HUDEP-2 (cell line): ENCODE data around the gene PKP2.

ENCODE experiments used
- DNase-seq, 76 experiments: peaks; one replicate each; lab custom pipeline; 2025; ENCODE audit not compliant: unreplicated experiment in 76 of 76; lab: John Stamatoyannopoulos, UW

Gene PKP2

DNA sequence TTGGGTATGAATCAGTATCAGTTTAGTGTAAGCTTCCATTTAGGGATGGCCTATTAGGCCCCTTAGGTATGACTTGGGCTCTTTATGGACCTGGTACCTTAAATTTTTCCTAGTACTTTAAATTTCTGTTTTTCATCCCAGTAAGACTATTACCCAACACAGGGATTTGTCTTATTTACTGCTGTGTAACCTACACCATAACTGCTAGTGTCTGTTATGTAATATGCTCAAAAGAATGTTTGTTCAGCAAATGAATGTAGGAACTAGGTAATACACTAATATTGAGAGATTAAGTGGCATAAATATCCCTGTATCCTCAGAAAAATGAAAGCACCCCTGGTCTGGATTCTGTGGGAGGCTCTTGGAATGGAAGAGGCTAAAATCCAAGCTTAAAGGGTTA is 77.2 kb downstream of the PKP2 start:
- no peak for DNase-seq

DNA sequence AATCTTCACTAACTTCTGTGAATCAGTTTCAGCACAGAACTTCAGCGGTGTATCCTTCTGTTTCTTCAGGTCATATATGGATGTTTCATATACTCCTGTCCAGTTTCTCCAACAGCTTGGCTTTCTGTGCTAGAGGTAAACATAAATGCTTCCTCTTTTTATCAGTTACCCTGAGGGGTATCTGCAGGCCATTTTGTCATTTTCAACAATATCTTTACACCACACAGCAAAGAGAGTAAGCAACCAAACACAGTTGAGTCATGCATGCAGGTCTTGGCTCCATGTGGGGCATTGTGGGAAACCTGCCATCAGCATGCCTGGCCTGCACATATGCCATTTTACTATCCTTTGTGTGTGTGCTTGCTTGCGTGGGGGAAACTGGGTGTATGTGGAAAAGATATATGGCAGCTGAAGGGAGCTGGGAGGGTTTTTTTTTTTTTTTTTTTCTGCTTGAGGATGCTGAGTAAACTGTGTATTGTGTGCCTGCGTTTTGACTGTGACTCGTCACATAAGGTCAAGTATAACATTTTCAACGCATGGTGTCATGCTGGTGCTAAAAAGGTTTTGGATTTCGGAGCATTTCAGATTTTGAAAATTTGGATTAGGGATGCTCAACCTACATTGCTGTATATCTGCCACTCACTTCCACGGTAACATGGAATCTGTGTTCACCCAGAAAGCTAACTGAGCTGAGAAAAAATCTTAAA is 84.7 kb downstream of the PKP2 start:
- no peak for DNase-seq

DNA sequence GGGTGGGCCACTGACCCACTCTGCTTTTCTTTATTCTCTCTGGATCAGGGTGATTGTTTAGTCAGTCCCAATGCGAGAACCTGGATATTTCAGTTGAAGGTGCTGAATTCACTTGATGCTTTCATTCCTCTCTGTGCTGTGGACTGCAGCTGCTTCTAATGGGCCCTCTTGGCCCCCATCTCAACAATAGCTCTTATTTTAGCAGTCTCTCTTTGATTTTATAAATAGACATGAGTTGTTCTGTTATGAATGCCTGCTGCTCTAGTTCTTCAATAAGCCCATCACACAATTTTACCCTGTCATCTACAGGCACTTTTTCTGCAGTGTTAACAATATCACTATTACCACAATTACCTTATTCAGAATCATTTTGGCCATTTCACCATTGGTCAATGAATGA is 86.7 kb downstream of the PKP2 start:
- no peak for DNase-seq

DNA sequence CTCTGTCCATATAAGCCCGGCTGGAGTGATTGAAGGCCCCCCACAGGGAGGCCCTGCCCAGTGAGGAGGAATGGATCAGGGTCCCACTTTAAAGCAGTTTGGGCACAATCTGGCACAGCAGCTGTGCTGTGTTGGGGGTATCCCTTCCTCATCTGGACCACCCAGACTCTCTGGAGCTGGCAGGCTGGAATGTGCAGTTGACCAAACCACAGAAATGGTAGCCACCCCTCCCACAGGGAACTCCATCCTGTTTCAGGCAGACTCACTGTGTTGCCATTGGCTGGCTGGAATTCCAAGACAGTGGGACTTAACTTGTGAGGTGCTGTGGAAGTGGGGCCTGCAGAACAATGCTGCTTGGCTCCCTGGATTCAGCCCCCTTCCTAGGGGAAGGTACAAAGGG is 87.4 kb downstream of the PKP2 start:
- DNase-seq: no peak

DNA sequence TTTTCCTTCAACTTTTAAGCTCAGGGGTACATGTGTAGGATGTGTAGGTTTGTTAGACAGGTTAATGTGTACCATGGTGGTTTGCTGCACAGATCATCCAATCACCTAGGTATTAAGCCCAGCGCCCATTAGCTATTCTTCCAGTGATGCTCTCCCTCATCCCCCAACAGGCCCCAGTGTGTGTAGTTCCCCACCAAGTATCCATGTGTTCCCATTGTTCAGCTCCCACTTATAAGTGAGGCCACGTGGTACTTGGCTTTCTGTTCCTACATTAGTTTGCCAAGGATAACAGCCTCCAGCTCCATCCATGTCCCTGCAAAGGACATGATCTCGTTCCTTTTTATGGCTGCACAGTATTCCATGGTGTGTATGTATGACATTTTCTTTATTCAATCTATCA is 92.3 kb downstream of the PKP2 start:
- DNase-seq: no peak

DNA sequence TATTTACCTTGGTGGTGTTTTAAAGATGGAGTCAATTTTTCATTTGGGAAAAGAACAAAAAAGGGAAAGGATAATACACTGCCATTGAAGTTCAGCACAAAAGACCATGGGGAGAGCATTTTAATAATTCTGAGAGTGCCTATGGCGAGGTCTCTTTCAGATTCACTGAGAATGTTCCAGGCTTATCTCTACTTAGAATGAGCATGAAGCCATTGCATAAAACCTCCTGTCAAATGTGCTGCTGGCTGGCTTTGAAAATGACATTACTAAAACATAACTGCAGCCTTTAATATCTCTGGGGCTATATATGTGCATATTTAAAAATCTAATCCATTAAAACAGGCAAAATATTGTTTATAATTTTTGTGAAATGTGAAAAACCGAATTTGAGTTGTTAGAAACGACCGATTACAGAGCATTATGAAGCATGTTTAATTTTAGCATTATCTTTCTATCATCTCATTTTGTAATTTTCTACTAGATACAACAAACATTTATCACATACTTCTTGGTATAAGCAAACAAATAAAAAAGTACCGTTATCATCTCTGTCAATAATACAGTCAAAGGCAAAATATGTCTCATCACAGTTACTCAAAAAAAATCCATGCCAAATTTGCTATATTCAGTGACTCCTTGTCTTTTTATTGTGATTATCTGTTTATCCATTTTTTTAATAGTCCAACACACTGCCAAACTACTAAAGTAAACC is 95.2 kb downstream of the PKP2 start:
- no peak for DNase-seq

DNA sequence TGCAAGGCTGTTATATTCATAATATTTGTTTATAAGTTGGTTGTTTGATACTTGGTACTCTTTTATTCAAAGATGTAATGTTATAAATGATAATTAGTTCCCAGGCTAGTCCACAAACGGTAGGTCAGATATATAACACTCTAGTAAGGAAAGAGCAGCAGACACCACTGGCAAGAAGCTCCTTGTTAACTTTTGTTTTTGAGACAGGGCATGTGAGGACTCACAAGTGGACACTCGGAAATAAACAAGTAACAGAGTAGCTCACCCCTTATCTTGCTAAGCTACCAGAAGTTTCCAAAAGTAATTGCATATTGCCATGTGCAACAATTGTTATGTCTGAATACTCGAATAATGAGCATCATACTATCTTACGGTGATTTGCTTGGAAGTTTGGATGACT is 102.3 kb downstream of the PKP2 start:
- DNase-seq: no peak

DNA sequence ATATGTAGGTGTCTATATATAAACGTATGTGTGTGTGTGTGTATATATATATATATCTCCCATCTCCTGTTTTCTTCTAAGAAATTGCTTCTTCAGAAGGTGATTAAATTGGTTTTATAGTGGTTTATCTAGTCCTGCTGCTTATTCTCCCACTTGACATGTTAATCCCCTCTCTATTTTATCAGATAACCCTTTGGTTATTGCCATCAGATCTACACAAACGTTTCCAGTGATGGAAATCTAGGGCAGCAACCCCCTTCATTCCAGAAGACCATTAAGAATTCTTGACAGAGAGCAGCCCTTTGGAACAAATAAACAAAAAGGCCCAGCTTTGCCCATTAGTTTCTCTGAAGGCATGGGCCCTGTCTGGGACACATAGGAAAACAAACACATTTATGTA is 106.7 kb downstream of the PKP2 start:
- DNase-seq: no peak

DNA sequence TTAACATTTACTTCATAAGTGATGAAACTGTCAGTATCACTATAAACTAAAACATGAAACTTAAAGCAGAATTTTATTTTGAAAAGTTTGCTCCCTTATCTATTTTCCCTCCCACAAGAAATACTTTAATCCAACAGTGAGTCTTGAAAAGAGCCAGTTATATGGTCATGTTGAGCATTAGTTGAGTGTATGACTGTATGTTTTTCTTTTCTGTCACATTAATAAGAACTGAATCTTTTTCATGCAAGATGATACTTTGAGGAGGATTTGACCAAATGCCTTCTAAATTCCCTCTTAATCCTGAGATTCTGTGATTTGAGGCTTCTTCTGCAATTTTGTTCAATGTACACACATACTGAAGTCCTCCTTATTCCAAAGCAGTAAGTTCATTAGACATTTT is 107.1 kb downstream of the PKP2 start:
- DNase-seq: no peak

DNA sequence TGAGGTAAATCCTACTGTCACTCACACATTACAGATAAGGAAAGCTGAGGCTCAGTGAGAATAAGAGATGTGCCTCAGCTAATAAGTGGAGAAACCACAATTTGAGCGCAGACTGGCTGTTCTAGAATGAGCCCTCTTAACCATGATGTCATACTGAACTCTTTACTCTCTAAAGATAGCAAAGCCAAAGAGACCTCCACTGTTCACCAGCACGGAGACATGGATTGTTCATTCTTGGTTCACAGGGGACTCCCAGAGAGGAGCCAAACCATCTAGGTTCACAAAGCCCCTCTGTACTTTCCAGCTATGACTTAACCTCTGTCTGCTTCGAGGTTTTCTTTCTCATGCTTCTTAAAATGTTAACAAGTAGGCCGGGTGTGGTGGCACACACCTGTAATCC is 108.2 kb downstream of the PKP2 start:
- no peak for DNase-seq

DNA sequence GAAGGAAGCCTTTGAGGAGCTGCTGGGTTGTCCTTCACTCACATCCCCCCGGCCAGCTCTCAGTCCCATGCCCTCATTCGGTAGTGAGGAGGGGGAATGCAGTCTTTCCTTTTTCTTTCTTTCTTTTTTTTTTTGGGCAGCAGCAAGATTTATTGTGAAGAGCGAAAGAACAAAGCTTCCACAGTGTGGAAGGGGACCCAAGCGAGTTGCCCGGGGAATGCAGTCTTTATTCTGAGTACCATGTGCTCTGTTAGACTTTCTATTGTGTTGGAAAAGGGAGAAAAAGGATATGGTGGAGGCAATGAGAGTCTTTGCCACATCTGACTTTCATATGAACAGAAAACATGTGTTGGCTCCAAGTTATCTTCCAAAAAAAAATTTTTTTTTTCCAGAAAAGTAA is 111.0 kb downstream of the PKP2 start:
- DNase-seq: no peak

DNA sequence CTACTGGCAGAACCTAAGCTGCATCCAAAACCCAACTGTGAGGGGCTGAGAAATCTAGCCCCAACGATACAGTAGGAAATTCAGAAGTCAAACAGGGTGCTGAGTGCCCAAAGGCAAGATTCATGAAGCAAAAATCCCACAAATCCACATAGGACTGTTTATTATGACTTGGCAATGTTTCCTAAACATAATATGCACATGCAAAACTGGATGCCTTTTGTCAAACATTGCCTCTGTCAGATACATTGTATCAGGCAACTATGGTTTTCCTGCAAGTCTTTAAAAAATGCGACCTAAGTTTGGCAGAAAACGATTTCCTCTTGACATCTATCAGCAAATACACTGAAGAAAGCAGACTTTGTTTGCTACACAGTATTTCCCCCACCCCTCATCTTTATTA is 113.5 kb downstream of the PKP2 start:
- DNase-seq: no peak

DNA sequence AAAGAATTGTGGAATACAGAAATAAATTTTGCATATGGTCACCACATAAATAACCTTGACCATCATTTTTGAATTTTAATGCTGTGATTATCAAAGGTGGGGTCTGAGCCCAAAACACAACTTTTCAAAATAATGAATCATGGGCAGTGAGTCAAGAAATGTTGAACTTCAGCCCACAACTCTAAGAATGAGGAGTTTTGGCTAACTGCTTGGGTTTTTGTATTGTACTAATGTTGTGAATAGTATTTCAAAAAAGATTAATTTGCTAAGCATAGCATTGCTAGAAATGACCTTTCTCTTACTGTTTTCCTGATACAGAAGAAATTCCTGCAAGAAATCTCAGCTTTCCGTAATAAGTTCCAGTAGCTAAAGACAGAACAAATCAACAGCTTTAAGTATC is 116.5 kb downstream of the PKP2 start:
- DNase-seq: no peak

DNA sequence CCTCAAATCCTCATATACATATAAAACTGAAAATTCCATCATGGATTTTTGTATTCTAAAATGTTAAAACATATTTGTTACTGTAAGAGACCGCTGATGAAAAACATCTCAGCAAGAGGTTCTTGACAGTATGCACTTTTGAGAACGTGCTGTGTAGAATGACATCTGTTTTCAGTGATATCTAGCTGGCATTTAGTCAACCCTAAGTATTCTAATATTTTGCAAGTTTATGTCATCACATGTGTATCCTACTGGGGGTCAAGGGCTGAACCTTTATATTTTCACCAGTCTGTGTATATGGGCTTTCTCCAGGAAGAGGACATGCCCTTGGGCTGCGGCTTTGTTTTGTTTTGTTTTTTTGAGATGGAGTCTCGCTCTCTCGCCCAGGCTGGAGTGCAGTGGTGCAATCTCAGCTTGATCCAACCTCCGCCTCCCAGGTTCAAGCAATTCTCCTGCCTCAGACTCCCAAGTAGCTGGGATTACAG is 118.8 kb downstream of the PKP2 start:
- DNase-seq: no peak

DNA sequence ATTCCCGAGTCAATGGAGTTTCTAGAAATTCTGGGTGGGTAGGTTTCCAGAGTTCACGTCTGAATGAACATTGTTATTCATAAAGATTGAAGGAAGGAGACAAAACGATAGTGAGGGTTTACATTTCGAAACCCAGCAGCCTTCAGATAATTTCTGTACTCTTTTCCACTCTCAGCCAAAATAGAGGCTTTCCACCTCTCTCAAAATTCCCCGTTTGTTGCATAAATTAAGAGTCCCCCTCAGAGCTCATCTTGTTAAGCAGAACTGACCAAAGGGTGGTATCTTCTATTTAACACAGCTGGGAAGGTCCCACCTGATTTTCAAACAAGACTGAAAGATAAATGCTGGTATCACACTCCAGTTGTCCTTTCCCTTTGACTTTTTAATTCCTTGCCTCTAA is 119.4 kb downstream of the PKP2 start:
- no peak for DNase-seq

DNA sequence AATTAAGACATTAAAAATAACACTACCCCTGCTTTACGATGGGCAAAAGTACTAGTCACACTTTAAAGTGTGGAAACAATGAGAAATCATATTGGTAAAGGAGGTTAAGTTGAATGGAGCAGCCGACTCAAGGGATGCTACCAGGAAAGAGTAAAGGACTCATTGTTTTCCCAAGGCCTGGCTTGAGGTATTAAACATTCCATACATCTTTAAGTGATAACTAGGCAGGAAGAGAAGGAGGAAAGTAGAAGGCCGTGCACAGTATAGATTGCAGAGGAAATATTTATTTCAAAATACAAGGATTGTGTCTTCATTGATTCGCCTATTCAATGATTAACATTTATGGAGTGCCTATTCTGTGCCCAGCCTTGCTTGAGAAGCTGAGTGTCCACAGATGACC is 120.3 kb downstream of the PKP2 start:
- no peak for DNase-seq

DNA sequence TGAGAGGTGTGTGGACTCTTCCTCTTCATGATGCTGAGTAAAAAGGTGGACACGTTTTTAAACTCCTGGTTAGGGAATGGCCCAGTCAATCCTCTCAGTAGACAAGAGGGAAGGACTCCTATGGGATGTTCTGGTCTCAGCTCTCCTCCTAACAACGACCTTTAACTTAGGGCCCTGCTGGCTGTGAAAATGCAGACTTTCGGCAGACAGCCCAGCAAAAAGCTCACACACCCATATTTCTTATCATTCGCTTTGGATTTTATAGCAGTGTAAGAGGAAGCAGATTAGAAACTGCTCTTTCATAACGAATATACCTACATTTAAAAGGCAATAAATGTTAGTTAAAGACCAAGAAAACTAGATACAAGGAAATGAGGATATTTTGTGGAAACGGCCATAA is 122.9 kb downstream of the PKP2 start:
- DNase-seq: no peak

DNA sequence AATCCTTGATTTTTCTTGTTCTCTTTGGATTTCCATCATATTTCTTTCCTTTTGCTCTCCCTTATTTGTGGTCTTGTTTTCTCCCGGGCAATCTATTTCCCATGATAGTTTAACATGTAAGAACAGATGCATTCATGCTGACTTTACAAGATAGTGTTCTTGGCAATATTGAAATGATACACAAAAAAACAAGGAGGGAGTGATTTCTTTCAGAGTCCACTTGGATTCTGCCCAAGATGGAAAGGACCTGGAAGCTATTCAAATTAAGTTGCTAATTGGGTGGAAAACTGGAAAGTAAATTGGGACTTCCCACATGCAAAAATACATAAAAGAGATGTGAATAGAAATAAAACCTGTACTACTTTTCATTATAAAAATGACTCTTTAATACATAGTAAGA is 126.4 kb downstream of the PKP2 start:
- DNase-seq: no peak

DNA sequence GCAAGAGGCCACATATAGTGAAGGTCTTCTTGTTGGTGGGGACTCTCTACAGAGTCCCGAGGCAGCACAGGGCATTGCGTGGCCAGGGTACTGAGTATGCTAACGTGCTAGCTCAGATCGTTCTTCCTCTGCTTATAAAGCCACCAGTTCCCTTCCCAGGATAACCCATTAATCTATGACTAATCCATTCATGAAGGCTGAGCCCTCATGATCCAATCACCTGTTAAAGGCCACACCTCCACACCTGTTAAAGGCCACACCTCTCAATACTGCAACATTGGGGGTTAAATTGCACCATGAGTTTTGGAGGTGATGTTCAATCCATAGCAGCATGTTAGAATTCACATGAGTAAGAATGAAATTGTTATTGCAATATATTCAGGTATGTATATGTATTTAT is 128.1 kb downstream of the PKP2 start:
- DNase-seq: no peak

DNA sequence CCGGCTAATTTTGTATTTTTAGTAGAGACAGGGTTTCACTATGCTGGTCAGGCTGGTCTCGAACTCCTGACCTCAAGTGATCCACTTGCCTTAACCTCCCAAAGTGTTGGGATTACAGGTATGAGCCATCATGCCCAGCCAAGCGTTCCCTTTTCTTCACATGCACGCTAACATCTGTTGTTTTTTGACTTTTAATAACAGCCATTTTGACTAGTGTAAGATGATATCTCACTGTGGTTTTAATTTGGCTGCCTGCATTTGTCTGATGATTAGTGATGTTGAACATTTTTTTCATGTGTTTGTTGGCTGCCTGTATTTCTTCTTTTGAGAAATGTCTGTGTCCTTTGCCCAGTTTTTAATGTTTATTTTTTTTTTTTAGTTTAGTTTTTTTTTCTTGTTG is 130.7 kb downstream of the PKP2 start:
- DNase-seq: no peak

DNA sequence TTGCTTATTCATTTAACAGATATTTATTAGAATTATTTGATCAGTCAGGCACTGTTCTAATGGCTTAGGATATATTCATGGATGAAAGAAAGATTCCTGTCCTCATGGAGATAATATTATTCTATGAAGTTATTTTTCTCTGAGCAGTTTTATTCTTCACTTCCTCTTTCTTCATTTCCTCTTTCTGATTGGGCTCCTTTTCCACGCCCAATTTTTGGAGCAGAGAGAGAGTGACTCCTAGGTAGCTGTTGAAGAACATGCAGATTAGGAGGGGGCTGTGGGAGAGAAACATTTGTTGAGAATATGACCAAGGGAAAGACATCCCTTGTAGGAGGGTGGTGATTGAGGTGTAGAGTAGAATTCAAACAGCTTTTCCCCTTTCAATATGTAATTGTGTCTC is 134.9 kb downstream of the PKP2 start:
- peak in 4 of 76 experiments; percentile 3 to 17 (median 12) for DNase-seq

DNA sequence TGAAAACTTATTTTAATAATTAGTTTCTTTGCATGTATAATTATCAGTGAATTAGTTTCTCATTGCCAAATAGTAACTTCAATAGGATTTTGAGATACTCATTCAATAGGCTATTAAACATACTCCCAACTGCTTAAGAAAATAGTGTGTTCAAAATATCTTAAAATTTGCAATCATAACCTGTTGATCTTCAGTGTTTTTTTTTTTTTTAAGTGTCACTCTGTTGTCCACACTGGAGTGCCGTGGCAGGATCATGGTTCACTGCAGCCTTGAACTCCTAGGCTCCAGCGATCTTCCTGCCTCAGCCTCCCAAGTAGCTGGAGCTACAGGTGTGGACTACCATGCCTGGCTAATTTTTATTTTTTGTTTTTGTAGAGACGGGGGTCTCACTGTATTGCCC is 139.4 kb downstream of the PKP2 start:
- no peak for DNase-seq
